Lower leg skin (tissue), 3 donors: ENCODE results near the gene CMTM8.

Experiments used
- CTCF ChIP-seq, 3 donors: fragments of 450-650 bp; IDR thresholded peaks; one replicate each; pipeline ENCODE4 v1.5.1; 2016; ENCODE audit warnings: antibody characterized with exemption in 3 of 3, mild to moderate bottlenecking in 3 of 3, moderate library complexity in 2 of 3
- POLR2A ChIP-seq, 2 donors: fragments of 450-650 bp; IDR thresholded peaks; one replicate each; pipeline ENCODE4 v1.6.1; 2016 to 2017; ENCODE audit warnings: antibody characterized with exemption in 2 of 2, mild to moderate bottlenecking in 1 of 2, moderate library complexity in 1 of 2

- no peak for TF ChIP-seq CTCF (IDR thresholded peaks at IDR 0.05)
- no peak for TF ChIP-seq POLR2A (IDR thresholded peaks at IDR 0.05)
Measured at GRCh38 chr3:32303399-32303747, 64.9 kb downstream of the CMTM8 start.
